Skeletal muscle satellite cell (primary cell): Measurements from ENCODE around the gene NRSN2.
"Not testable (repeated sequence)": the region's sequence is repeated elsewhere in the genome, so short reads cannot be mapped to it uniquely, and the experiment has no call there.

Experiments used
- H3K27me3 ChIP-seq: 2 replicates; pipeline ENCODE4 v1.7.0; 2013; ENCODE audit warnings: low read length; ENCODE audit not compliant: control insufficient read depth, insufficient read depth
- H3K36me3 ChIP-seq: 2 replicates; pipeline ENCODE4 v1.7.0; 2013; ENCODE audit warnings: mild to moderate bottlenecking, control low read depth, low read length; ENCODE audit not compliant: insufficient read depth
- H3K4me1 ChIP-seq: 2 replicates; pipeline ENCODE4 v1.7.0; 2013; ENCODE audit warnings: low read length; ENCODE audit not compliant: control insufficient read depth, insufficient read depth
- H3K4me2 ChIP-seq: 2 replicates; pipeline ENCODE4 v1.7.0; 2013; ENCODE audit warnings: mild to moderate bottlenecking, low read length
- H3K4me3 ChIP-seq: 2 replicates; pipeline ENCODE4 v1.7.0; 2013; ENCODE audit warnings: low read length
- H3K9ac ChIP-seq: 2 replicates; pipeline ENCODE4 v1.7.0; 2013; ENCODE audit warnings: mild to moderate bottlenecking, low read depth, low read length, moderate library complexity
- H3K9me3 ChIP-seq: replicated peaks from 2 replicates; pipeline ENCODE4 v1.7.0; 2013; ENCODE audit warnings: mild to moderate bottlenecking, control low read depth, low read length

NRSN2 gene

DNA sequence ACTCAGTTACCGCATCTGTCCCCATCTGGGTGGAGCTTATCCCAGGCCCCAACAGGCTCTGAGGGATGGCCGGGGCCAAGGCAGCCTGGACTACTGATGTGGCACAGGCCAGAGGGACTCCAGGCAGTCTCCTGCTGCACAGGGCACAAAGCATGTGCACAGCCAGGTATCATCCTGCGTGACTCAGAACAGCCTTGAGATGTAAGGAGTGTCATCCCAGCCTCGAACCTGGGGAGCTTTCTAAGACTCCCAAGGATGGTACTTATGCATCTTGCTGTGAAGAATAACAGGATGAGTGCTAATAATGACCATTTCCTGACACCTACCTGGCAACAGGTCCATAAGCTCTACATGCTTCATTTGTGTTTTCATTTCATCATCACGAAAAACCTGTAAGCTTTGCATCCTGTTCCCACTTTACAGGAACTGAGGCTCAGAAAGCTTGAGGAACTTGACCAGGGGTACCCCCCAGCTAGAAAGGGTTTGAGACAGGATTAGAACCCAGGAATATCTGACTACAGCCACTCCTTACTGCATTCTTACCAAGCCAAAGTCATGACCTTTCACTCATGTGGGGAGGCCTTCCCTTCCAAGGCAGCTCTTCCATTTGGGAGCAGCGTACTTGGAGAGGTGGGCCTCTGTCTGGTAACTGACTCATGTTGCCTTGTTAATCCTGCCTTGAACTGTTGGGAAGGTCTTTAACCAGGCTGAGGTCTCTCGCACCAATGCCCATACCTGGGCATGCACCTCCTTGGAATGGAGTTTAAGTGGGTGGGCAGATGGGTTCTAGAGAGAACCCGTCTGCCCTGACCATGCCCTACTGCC lies 35.6 kb downstream of the NRSN2 start:
- Histone ChIP-seq H3K4me3 (peak overlapping the region; percentile 7), H3K36me3 (no peaks in the 10 kb centered on the region), H3K4me1 (no peaks in the 10 kb centered on the region), H3K9ac (no peak overlapping the region), H3K9me3 (no peaks in the 10 kb centered on the region), H3K27me3 (no peaks in the 10 kb centered on the region), H3K4me2 (peak overlapping the region; percentile 88)

DNA sequence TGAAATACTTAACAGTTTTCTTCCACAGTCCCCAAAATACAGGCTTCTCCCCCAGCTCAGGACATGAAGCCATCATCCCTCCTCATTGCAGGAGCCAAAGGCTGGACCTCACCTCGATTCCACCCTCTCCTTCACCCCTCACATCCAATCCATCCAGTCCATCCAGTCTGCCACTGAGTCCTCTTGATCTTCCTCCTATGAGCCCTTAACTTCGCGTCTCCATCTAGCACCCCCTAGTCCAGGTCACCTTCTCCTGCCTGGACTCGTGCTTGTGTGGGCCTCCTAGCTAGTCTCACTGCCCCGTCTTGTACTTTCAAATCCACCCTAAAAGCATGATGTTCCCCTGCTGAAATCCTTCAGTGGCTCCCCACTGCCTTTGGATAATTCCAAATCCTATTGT lies 37.0 kb downstream of the NRSN2 start:
- H3K36me3 ChIP-seq = peaks cover 3% of the 10 kb centered on the region
- H3K4me3 ChIP-seq = no peak overlapping the region
- H3K9me3 ChIP-seq = no peaks in the 10 kb centered on the region
- H3K9ac ChIP-seq = no peak overlapping the region
- no peaks in the 10 kb centered on the region for H3K27me3 ChIP-seq
- H3K4me2 ChIP-seq = no peak overlapping the region
- no peaks in the 10 kb centered on the region for H3K4me1 ChIP-seq

DNA sequence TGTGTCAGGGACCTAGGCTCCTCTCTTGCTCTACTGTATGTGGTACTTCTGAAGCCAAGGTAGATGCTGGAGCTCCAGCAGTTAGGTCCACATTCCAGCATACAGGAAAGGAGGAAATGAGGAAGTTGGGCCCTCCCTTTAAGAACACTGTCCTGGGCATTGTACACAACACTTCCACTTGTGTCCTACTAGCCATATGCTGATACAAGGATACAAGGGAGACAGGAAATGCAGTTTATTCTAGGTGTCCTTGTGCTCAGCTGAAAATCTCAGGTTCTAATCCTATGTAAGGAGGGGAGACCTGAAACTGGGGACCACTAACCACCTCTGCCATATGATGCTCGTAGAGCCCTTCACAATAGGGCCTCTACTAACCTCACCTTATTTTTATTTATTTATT lies 37.8 kb downstream of the NRSN2 start:
- Histone ChIP-seq H3K9me3 (no peaks in the 10 kb centered on the region), H3K4me2 (no peak overlapping the region), H3K27me3 (no peaks in the 10 kb centered on the region), H3K36me3 (peaks cover 8% of the 10 kb centered on the region), H3K9ac (no peak overlapping the region), H3K4me3 (no peak overlapping the region), H3K4me1 (no peaks in the 10 kb centered on the region)

DNA sequence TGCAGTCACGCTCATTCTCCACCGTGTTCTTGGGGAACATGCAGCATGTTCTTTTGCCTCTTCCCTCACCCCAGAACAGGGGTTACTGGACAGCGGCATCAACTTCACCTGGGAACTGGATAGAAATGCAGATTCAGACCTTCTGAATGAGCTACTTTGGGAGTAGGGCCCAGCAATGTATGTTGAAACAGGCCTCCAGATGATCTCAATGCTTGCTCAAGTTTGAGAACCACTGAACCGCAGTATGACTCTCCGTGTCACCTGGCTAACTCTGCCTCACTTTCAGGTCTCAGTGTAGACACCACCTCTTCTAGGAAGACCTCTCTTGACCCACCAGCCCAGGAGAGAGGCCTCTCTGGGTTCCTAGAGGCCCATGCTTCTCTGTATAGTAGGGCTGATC lies 38.5 kb downstream of the NRSN2 start:
- no peak overlapping the region for H3K4me3 ChIP-seq
- H3K4me1 ChIP-seq = no peaks in the 10 kb centered on the region
- H3K27me3 ChIP-seq = no peaks in the 10 kb centered on the region
- H3K9me3 ChIP-seq = no peaks in the 10 kb centered on the region
- H3K9ac ChIP-seq = no peak overlapping the region
- peaks cover 8% of the 10 kb centered on the region for H3K36me3 ChIP-seq
- no peak overlapping the region for H3K4me2 ChIP-seq

DNA sequence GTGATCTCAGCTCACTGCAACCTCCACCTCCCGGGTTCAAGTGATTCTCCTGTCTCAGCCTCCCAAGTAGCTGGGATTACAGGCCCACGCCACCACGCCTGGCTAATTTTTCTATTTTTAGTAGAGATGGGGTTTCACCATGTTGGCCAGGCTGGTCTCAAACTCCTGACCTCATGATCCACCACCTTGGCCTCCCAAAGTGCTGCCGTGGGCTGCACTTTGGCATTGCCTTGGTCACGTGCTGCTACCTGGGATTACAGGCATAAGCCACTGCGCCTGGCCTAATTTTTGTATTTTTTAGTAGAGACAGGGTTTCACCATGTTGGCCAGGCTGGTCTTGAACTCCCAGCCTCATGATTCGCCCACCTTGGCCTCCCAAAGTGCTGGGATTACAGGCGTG lies 39.7 kb downstream of the NRSN2 start:
- H3K36me3 ChIP-seq = peaks cover 16% of the 10 kb centered on the region
- H3K9me3 ChIP-seq, H3K4me1 ChIP-seq, H3K4me2 ChIP-seq, H3K4me3 ChIP-seq, H3K27me3 ChIP-seq, H3K9ac ChIP-seq: not testable (repeated sequence)

DNA sequence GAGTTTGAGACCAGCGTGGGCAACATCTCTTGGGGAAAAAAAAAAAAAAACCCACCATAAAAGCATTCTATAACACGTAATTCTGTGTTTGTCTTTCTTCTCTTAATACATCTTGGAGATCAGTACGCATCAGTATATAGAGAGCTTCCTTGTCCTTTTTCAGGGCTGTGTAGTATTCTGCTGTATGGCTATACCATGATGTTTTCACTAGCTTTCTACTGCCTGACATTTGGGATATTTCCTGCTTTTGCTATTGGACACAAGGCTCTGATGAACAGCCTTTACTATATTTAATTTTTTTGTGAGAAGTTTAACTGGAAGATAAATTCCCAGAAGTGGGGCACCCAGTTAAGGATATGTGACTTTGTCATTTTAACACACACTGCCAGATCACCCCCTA lies 40.6 kb downstream of the NRSN2 start:
- peaks cover 20% of the 10 kb centered on the region for H3K36me3 ChIP-seq
- no peak overlapping the region for H3K9ac ChIP-seq
- H3K4me1 ChIP-seq = no peaks in the 10 kb centered on the region
- no peaks in the 10 kb centered on the region for H3K27me3 ChIP-seq
- no peaks in the 10 kb centered on the region for H3K9me3 ChIP-seq
- H3K4me3 ChIP-seq = no peak overlapping the region
- no peak overlapping the region for H3K4me2 ChIP-seq

DNA sequence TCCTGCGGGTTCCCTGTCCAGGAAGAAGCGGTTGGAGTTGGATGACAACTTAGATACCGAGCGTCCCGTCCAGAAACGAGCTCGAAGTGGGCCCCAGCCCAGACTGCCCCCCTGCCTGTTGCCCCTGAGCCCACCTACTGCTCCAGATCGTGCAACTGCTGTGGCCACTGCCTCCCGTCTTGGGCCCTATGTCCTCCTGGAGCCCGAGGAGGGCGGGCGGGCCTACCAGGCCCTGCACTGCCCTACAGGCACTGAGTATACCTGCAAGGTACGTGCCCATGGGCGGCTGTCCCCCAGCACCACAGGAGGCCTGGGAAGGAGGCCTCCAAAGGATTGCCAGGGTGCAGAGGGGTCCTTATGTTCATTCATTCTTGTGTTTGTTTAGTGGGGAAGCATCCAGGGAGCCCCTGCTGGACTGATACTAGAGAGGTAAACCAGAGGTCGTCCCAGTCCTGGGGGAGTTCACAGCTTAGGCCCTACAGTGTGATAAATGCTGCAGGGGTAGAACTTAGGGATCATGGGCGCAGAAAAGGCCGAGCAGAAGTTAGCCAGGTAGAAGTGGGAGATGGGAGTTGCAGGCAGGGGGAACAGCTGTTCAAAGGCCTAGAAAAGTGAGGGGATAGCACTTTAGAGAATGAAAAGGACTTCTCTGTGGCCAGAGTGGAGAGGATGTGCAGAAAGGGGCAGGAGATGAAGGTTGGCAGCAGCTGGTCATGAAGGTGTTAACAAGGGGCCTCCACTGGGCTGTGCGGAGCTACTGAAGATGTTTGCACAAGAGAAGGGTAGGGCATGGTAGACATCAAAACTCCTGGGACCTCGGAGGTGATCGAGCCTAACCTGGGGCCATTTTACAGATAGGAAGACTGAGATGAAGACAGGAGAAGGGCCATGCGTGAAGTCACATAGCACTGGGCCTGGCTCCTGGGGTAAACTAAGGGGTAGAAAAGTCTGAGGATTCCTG lies 41.4 kb downstream of the NRSN2 start:
- H3K4me3 ChIP-seq = no peak overlapping the region
- H3K27me3 ChIP-seq = no peaks in the 10 kb centered on the region
- no peak overlapping the region for H3K9ac ChIP-seq
- H3K4me1 ChIP-seq = no peaks in the 10 kb centered on the region
- peaks cover 20% of the 10 kb centered on the region for H3K36me3 ChIP-seq
- no peaks in the 10 kb centered on the region for H3K9me3 ChIP-seq
- no peak overlapping the region for H3K4me2 ChIP-seq

DNA sequence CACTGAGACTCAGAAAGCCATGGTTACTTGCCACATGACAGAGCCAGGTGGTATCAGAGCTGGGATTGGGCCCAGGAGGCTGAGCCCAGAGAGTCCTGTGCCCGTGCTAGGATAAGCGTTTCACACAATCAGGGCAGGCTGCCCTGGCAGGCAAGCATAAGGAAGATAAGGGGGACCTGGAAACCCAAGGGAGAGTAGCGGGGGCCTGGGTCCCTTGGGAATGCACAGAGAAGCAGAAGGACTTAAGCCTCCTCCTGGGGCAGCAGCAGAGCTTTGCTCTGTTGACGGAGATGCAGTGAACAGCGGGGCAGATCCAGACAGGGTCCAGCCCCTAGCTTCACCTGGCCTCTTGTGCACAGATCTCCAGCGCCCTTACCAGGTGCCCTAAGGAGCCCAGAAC lies 42.3 kb downstream of the NRSN2 start:
- no peak overlapping the region for H3K4me3 ChIP-seq
- no peaks in the 10 kb centered on the region for H3K9me3 ChIP-seq
- no peaks in the 10 kb centered on the region for H3K27me3 ChIP-seq
- H3K9ac ChIP-seq = no peak overlapping the region
- no peaks in the 10 kb centered on the region for H3K4me1 ChIP-seq
- peaks cover 20% of the 10 kb centered on the region for H3K36me3 ChIP-seq
- no peak overlapping the region for H3K4me2 ChIP-seq

DNA sequence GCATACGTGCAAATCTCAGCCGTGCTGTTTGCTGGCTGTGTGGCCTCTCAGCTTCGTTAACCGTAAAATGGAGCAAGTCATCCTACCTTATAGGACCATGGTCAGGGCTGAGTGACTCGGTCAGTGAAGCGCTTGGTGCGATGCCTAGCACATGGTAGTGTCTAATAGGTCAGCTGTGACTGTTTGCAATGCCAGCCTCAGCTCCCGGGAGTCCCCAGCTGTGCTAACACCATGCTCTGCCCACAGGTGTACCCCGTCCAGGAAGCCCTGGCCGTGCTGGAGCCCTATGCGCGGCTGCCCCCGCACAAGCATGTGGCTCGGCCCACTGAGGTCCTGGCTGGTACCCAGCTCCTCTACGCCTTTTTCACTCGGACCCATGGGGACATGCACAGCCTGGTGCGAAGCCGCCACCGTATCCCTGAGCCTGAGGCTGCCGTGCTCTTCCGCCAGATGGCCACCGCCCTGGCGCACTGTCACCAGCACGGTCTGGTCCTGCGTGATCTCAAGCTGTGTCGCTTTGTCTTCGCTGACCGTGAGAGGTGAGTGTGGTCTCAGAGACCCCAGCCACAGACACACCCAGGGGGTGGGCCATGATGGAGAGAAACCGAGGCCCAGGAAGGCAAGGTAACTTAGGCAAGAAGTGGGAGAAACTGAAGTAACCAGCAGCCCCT lies 44.3 kb downstream of the NRSN2 start:
- no peak overlapping the region for H3K4me3 ChIP-seq
- H3K4me2 ChIP-seq = no peak overlapping the region
- no peaks in the 10 kb centered on the region for H3K27me3 ChIP-seq
- peaks cover 26% of the 10 kb centered on the region for H3K36me3 ChIP-seq
- no peaks in the 10 kb centered on the region for H3K9me3 ChIP-seq
- H3K9ac ChIP-seq = no peak overlapping the region
- no peaks in the 10 kb centered on the region for H3K4me1 ChIP-seq

DNA sequence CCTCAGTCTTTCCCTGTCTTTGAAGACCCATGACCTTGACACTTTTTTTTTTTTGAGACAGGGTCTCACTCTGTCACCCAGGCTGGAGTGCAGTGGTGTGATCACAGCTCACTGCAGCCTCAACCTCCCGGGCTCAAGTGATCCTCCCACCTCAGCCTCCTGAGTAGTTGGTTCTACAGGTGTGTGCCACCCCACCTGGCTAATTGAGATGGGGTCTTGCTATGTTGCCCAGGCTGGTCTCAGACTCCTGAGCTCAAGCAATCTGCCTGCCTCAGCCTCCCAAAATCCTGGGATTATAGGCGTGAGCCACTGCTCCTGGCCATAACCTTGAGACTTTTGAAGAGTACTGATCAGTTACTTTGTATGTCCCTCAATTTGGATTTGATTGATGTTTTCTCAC lies 46.4 kb downstream of the NRSN2 start:
- H3K4me1 ChIP-seq = not testable (repeated sequence)
- H3K36me3 ChIP-seq = peaks cover 40% of the 10 kb centered on the region

DNA sequence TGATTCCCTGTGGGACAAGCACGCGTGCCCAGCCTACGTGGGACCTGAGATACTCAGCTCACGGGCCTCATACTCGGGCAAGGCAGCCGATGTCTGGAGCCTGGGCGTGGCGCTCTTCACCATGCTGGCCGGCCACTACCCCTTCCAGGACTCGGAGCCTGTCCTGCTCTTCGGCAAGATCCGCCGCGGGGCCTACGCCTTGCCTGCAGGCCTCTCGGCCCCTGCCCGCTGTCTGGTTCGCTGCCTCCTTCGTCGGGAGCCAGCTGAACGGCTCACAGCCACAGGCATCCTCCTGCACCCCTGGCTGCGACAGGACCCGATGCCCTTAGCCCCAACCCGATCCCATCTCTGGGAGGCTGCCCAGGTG lies 49.3 kb downstream of the NRSN2 start:
- Histone ChIP-seq H3K4me2 (no peak overlapping the region), H3K27me3 (no peaks in the 10 kb centered on the region), H3K9me3 (no peaks in the 10 kb centered on the region), H3K4me1 (no peaks in the 10 kb centered on the region), H3K36me3 (peaks cover 27% of the 10 kb centered on the region), H3K9ac (no peak overlapping the region), H3K4me3 (no peak overlapping the region)

More for the DNA sequence above, 46.4 kb downstream of the NRSN2 start:
- not testable (repeated sequence) for H3K9me3 ChIP-seq, H3K4me3 ChIP-seq, H3K27me3 ChIP-seq, H3K4me2 ChIP-seq, H3K9ac ChIP-seq
